ENCODE data around the gene JCAD.

Gene JCAD

DNA sequence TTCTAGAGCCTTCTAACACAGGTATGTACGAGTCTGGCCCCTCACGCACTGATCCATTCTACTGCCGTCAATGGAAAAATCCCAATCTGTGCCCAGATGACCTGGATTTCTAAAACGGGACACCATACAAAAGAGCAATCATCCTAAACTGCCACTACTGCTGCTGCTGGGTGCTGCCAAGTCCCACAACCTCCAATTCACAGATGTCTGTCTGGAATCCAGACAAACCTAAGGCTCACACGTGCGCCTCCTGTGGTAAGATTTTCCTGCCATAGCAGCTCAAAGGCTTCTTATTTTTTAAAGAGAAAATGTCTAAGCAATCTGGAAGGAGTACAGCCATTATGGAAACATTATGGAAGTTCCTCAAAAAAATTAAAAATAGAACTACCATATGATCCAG lies 40.9 kb downstream of the JCAD start:
- ChIA-PET POLR2A (no interaction called here), CTCF (interaction anchor here (0.6 to 13.2 kb wide), 5 partner anchors 9 to 162 kb away, joined by 3 to 124 read pairs (median 8); no protein-coding TSS in a partner anchor)
- Histone ChIP-seq H3K4me3 (ENCODE audit: control insufficient read depth in 1 of 7, extremely low read depth in 1 of 7, insufficient read depth in 4 of 7, low read depth in 2 of 7, low read length in 6 of 7) (peak overlapping the region in 5 of 7 experiments; percentile 7 to 49 (median 37)), H3K27me3 (replicated peaks in 2 of 5; ENCODE audit: control insufficient read depth in 4 of 5, insufficient read depth in 5 of 5, low read length in 4 of 5) (peaks cover 0 to 4% (median 0%) of the 10 kb centered on the region in 5 experiments), H3K9me3 (ENCODE audit: control extremely low read depth in 1 of 5, control insufficient read depth in 4 of 5, insufficient read depth in 2 of 5, low read depth in 1 of 5, low read length in 4 of 5) (no peaks in the 10 kb centered on the region), H3K36me3 (ENCODE audit: control insufficient read depth in 4 of 4, insufficient read depth in 4 of 4, low read length in 3 of 4) (peaks cover 0 to 3% (median 0%) of the 10 kb centered on the region in 4 experiments), H3K4me1 (ENCODE audit: control extremely low read depth in 1 of 4, control insufficient read depth in 4 of 4, insufficient read depth in 4 of 4, low read length in 3 of 4) (peaks cover 15 to 34% (median 19%) of the 10 kb centered on the region in 4 experiments), H3K27ac (ENCODE audit: insufficient read depth in 1 of 2, low read depth in 1 of 2, low read length in 2 of 2, poor library complexity in 1 of 2, severe bottlenecking in 2 of 2) (no peak overlapping the region)
- 16% methylated on average over 3 of the region's 6 CpGs for WGBS (ENCODE audit: insufficient coverage)
- DNase-seq: peak in 2 of 3 donors; percentile 63 to 73

GRCh38 chr10:30017966-30018365 lies 41.4 kb downstream of the JCAD start:
- Histone ChIP-seq H3K27ac (ENCODE audit: insufficient read depth in 1 of 2, low read depth in 1 of 2, low read length in 2 of 2, poor library complexity in 1 of 2, severe bottlenecking in 2 of 2) (peak overlapping the region; percentile 19 to 58), H3K27me3 (replicated peaks in 2 of 5; ENCODE audit: control insufficient read depth in 4 of 5, insufficient read depth in 5 of 5, low read length in 4 of 5) (peaks cover 0 to 7% (median 0%) of the 10 kb centered on the region in 5 experiments), H3K36me3 (ENCODE audit: control insufficient read depth in 4 of 4, insufficient read depth in 4 of 4, low read length in 3 of 4) (peaks cover 0 to 3% (median 0%) of the 10 kb centered on the region in 4 experiments), H3K4me3 (ENCODE audit: control insufficient read depth in 1 of 7, extremely low read depth in 1 of 7, insufficient read depth in 4 of 7, low read depth in 2 of 7, low read length in 6 of 7) (peak overlapping the region in 5 of 7 experiments; percentile 7 to 49 (median 37)), H3K4me1 (ENCODE audit: control extremely low read depth in 1 of 4, control insufficient read depth in 4 of 4, insufficient read depth in 4 of 4, low read length in 3 of 4) (peaks cover 15 to 34% (median 19%) of the 10 kb centered on the region in 4 experiments), H3K9me3 (ENCODE audit: control extremely low read depth in 1 of 5, control insufficient read depth in 4 of 5, insufficient read depth in 2 of 5, low read depth in 1 of 5, low read length in 4 of 5) (no peaks in the 10 kb centered on the region)
- ChIA-PET CTCF (interaction anchor here (0.5 to 13.2 kb wide), 8 partner anchors 9 to 161 kb away, joined by 3 to 124 read pairs (median 4); no protein-coding TSS in a partner anchor), POLR2A (no interaction called here)
- no CpG with 5 or more reads among the region's 6 CpGs for WGBS (ENCODE audit: insufficient coverage)
- peak in 2 of 3 donors; percentile 68 to 79 for DNase-seq

DNA sequence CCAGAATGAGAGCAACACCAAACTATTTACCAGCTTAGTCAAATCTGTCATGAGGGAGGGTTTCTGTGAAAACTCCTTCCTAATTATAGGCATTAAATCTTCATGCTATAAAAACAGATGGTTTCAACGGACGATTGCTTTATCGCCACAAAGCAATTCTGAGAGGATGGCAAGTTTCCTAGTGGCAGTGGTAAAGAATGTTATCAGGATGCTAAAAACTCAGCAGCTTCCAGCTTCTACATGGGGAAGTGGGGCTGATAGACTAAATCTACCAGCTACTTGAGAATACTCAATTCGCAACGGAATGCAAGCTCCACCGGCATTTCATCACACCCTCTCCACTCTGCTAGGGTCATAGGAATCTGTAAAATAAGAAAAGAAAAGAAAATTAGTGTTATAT lies 41.8 kb downstream of the JCAD start:
- CTCF ChIA-PET: interaction anchor here (0.5 to 13.2 kb wide), 7 partner anchors 8 to 58 kb away, joined by 3 to 124 read pairs (median 4); no protein-coding TSS in a partner anchor

GRCh38 chr10:30014511-30014910 lies 44.9 kb downstream of the JCAD start:
- Histone ChIP-seq H3K27ac (ENCODE audit: insufficient read depth in 1 of 2, low read depth in 1 of 2, low read length in 2 of 2, poor library complexity in 1 of 2, severe bottlenecking in 2 of 2) (no peak overlapping the region), H3K4me1 (ENCODE audit: control extremely low read depth in 1 of 4, control insufficient read depth in 4 of 4, insufficient read depth in 4 of 4, low read length in 3 of 4) (peaks cover 15 to 32% (median 19%) of the 10 kb centered on the region in 4 experiments), H3K4me3 (ENCODE audit: control insufficient read depth in 1 of 7, extremely low read depth in 1 of 7, insufficient read depth in 4 of 7, low read depth in 2 of 7, low read length in 6 of 7) (no peak overlapping the region), H3K9me3 (ENCODE audit: control extremely low read depth in 1 of 5, control insufficient read depth in 4 of 5, insufficient read depth in 2 of 5, low read depth in 1 of 5, low read length in 4 of 5) (no peaks in the 10 kb centered on the region), H3K36me3 (ENCODE audit: control insufficient read depth in 4 of 4, insufficient read depth in 4 of 4, low read length in 3 of 4) (no peaks in the 10 kb centered on the region), H3K27me3 (replicated peaks in 2 of 5; ENCODE audit: control insufficient read depth in 4 of 5, insufficient read depth in 5 of 5, low read length in 4 of 5) (peaks cover 0 to 3% (median 0%) of the 10 kb centered on the region in 5 experiments)
- no peak for DNase-seq
- 96% methylated on average over 6 of the region's 8 CpGs for WGBS (ENCODE audit: insufficient coverage)
- ChIA-PET CTCF (interaction anchor here (1.0 to 13.2 kb wide), 2 partner anchors 12 to 14 kb away, joined by 6 to 124 read pairs; no protein-coding TSS in a partner anchor), POLR2A (interaction anchor here (0.8 kb wide), 1 partner anchor 11 kb away, joined by 4 read pairs; no protein-coding TSS in a partner anchor)

More for the DNA sequence above, 41.8 kb downstream of the JCAD start:
- H3K36me3 ChIP-seq (ENCODE audit: control insufficient read depth in 4 of 4, insufficient read depth in 4 of 4, low read length in 3 of 4): peaks cover 0 to under 1% (median 0%) of the 10 kb centered on the region in 4 experiments
- no peaks in the 10 kb centered on the region for H3K9me3 ChIP-seq (ENCODE audit: control extremely low read depth in 1 of 5, control insufficient read depth in 4 of 5, insufficient read depth in 2 of 5, low read depth in 1 of 5, low read length in 4 of 5)
- peak overlapping the region in 5 of 7 experiments; percentile 17 to 49 (median 37) for H3K4me3 ChIP-seq (ENCODE audit: control insufficient read depth in 1 of 7, extremely low read depth in 1 of 7, insufficient read depth in 4 of 7, low read depth in 2 of 7, low read length in 6 of 7)
- H3K4me1 ChIP-seq (ENCODE audit: control extremely low read depth in 1 of 4, control insufficient read depth in 4 of 4, insufficient read depth in 4 of 4, low read length in 3 of 4): peaks cover 15 to 34% (median 19%) of the 10 kb centered on the region in 4 experiments
- POLR2A ChIA-PET: no interaction called here
- DNase-seq: peak in 2 of 3 donors; percentile 67 to 77
- H3K27ac ChIP-seq (ENCODE audit: insufficient read depth in 1 of 2, low read depth in 1 of 2, low read length in 2 of 2, poor library complexity in 1 of 2, severe bottlenecking in 2 of 2): peak overlapping the region in 1 of 2 experiments; percentile 58
- WGBS (ENCODE audit: insufficient coverage): no CpG with 5 or more reads among the region's 6 CpGs
- peaks cover 0 to 7% (median 0%) of the 10 kb centered on the region in 5 experiments for H3K27me3 ChIP-seq (replicated peaks in 2 of 5; ENCODE audit: control insufficient read depth in 4 of 5, insufficient read depth in 5 of 5, low read length in 4 of 5)

DNA sequence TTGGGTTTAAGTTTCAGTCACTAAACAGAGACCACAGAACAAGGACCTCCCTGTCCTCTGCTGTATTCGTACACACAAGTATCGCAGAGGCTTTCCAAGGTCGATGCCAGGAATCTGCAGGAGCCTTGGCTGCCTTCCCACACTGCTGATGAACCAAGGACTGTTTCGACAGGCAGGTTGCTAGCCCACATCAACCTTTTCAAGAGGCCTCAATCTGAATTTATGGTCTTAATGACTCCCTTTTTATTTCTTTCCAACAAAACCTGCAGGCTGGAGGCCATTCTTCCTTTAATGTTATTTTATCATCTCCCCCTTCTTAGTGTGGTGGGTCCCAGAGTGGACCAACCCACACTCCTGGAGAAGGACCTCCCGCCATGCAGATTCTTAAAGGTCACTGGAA lies 45.6 kb downstream of the JCAD start:
- H3K9me3 ChIP-seq (ENCODE audit: control extremely low read depth in 1 of 5, control insufficient read depth in 4 of 5, insufficient read depth in 2 of 5, low read depth in 1 of 5, low read length in 4 of 5): no peaks in the 10 kb centered on the region
- no peaks in the 10 kb centered on the region for H3K36me3 ChIP-seq (ENCODE audit: control insufficient read depth in 4 of 4, insufficient read depth in 4 of 4, low read length in 3 of 4)
- DNase-seq: no peak
- ChIA-PET CTCF (interaction anchor here (13.2 kb wide), 1 partner anchor 14 kb away, joined by 124 read pairs; no protein-coding TSS in a partner anchor), POLR2A (no interaction called here)
- H3K27me3 ChIP-seq (replicated peaks in 2 of 5; ENCODE audit: control insufficient read depth in 4 of 5, insufficient read depth in 5 of 5, low read length in 4 of 5): peaks cover 0 to 3% (median 0%) of the 10 kb centered on the region in 5 experiments
- no peak overlapping the region for H3K27ac ChIP-seq (ENCODE audit: insufficient read depth in 1 of 2, low read depth in 1 of 2, low read length in 2 of 2, poor library complexity in 1 of 2, severe bottlenecking in 2 of 2)
- H3K4me3 ChIP-seq (ENCODE audit: control insufficient read depth in 1 of 7, extremely low read depth in 1 of 7, insufficient read depth in 4 of 7, low read depth in 2 of 7, low read length in 6 of 7): no peak overlapping the region
- WGBS (ENCODE audit: insufficient coverage): 95% methylated on average over 5 of the region's 5 CpGs
- H3K4me1 ChIP-seq (ENCODE audit: control extremely low read depth in 1 of 4, control insufficient read depth in 4 of 4, insufficient read depth in 4 of 4, low read length in 3 of 4): peaks cover 15 to 25% (median 16%) of the 10 kb centered on the region in 4 experiments

DNA sequence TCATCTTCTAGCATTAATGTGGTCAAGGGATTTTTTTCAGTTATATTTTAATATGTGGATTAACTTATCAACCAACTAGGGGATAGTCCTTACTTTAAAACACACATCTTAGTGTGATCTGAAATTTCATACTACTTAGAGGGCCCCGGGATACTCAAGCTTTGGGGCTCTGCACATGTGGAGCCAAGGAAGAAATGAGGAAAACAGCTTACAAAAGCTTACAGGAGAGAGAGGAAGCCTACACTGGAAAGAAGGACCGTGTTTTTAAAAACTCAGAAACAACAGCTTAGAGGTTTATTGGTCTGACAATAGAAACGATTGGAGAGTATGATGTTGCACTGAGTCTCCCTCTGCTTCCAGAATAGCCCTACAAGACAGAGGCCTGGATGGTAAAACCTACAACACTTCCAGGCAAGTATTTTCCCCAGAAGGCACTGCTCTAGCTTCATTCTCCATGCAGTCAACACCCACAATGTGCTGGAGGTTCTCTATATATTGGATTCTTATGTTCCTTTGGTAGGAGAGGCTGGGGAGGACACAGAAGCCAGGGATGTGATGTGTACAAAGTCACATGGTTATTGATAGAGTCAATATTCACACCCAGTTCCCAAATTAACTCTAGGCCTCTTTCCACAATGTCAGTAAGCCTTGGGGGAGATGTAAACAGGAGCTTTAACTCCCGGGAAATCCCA lies 47.3 kb downstream of the JCAD start:
- H3K27ac ChIP-seq (ENCODE audit: insufficient read depth in 1 of 2, low read depth in 1 of 2, low read length in 2 of 2, poor library complexity in 1 of 2, severe bottlenecking in 2 of 2): no peak overlapping the region
- DNase-seq: no peak
- peaks cover 0 to 12% (median 2%) of the 10 kb centered on the region in 4 experiments for H3K4me1 ChIP-seq (ENCODE audit: control extremely low read depth in 1 of 4, control insufficient read depth in 4 of 4, insufficient read depth in 4 of 4, low read length in 3 of 4)
- no peaks in the 10 kb centered on the region for H3K9me3 ChIP-seq (ENCODE audit: control extremely low read depth in 1 of 5, control insufficient read depth in 4 of 5, insufficient read depth in 2 of 5, low read depth in 1 of 5, low read length in 4 of 5)
- WGBS (ENCODE audit: insufficient coverage): 50% methylated on average over 2 of the region's 4 CpGs
- H3K4me3 ChIP-seq (ENCODE audit: control insufficient read depth in 1 of 7, extremely low read depth in 1 of 7, insufficient read depth in 4 of 7, low read depth in 2 of 7, low read length in 6 of 7): no peak overlapping the region
- ChIA-PET CTCF (interaction anchor here (0.9 to 13.2 kb wide), 5 partner anchors 12 to 230 kb away, joined by 3 to 124 read pairs (median 6); no protein-coding TSS in a partner anchor), POLR2A (no interaction called here)
- H3K27me3 ChIP-seq (replicated peaks in 2 of 5; ENCODE audit: control insufficient read depth in 4 of 5, insufficient read depth in 5 of 5, low read length in 4 of 5): peaks cover 0 to 3% (median 0%) of the 10 kb centered on the region in 5 experiments
- no peaks in the 10 kb centered on the region for H3K36me3 ChIP-seq (ENCODE audit: control insufficient read depth in 4 of 4, insufficient read depth in 4 of 4, low read length in 3 of 4)

All from common myeloid progenitor, CD34-positive (primary cell).